Measurements from ENCODE around the gene GPR85.

Gene GPR85

GRCh38 chr7:113118074-113118959 lies 31.7 kb upstream of the GPR85 start, which contains the start of gene SMIM30:
SMIM30 (minus strand) TSS chr7:113118554; CDS start chr7:113117578, 976 bp downstream.
- TF ChIP-seq CTCF (IDR thresholded peaks at IDR 0.05), result no peak

GRCh38 chr7:113113912-113114311 lies 27.3 kb upstream of the GPR85 start:
- TF ChIP-seq CTCF (IDR thresholded peaks at IDR 0.05), result no peak

- no peak for TF ChIP-seq CTCF (IDR thresholded peaks at IDR 0.05)
Measured at GRCh38 chr7:113109718-113110117, 23.1 kb upstream of the GPR85 start.

- no peak for TF ChIP-seq CTCF (IDR thresholded peaks at IDR 0.05)
Measured at GRCh38 chr7:113100121-113100603, 13.5 kb upstream of the GPR85 start.

GRCh38 chr7:113099284-113099919 lies 12.8 kb upstream of the GPR85 start:
- TF ChIP-seq CTCF (IDR thresholded peaks at IDR 0.05), result no peak

- no peak for TF ChIP-seq CTCF (IDR thresholded peaks at IDR 0.05)
Measured at GRCh38 chr7:113094517-113095249, 8.1 kb upstream of the GPR85 start.

GRCh38 chr7:113093561-113093960 lies 6.9 kb upstream of the GPR85 start:
- no peak for TF ChIP-seq CTCF (IDR thresholded peaks at IDR 0.05)
